Gastroesophageal sphincter (tissue), 3 donors: ENCODE measurements around the gene EVI5L.

Source experiments
- CTCF ChIP-seq, 4 experiments: fragments of 200-600 bp in 2 of 4; fragments of 450-650 bp in 2 of 4; sonication (generic) in 1 of 4; IDR thresholded peaks; one replicate each; pipeline ENCODE4 v1.5.1; 2017 to 2019; ENCODE audit warnings: antibody characterized with exemption in 4 of 4, mild to moderate bottlenecking in 2 of 4, moderate library complexity in 2 of 4
- EP300 ChIP-seq: sonication (generic); formaldehyde crosslinking; IDR thresholded peaks from one replicate; pipeline ENCODE4 v1.6.1; 2017; ENCODE audit warnings: antibody characterized with exemption, mild to moderate bottlenecking
- POLR2A ChIP-seq, 2 donors: fragments of 450-650 bp; IDR thresholded peaks; one replicate each; pipeline ENCODE4 v1.6.1; 2017; ENCODE audit warnings: antibody characterized with exemption in 2 of 2, mild to moderate bottlenecking in 2 of 2, moderate library complexity in 1 of 2

GRCh38 chr19:7845390-7846154 is 15.6 kb downstream of the EVI5L start:
- TF ChIP-seq CTCF (IDR thresholded peaks at IDR 0.05) (no peak), EP300 (no peak), POLR2A (IDR thresholded peaks at IDR 0.05) (no peak)
